Duodenal mucosa (tissue), 2 donors: ENCODE measurements around the gene TTC7B.
A peak's percentile ranks its signal among the peaks of the same experiment; 100 is the strongest.
"Not testable (repeated sequence)": the region's sequence is repeated elsewhere in the genome, so short reads cannot be mapped to it uniquely, and the experiment has no call there.

ENCODE experiments used
- H3K27ac ChIP-seq: one replicate; pipeline ENCODE4 v1.7.0; 2013; ENCODE audit warnings: low read depth, low read length
- H3K27me3 ChIP-seq, 2 donors: one replicate each; pipeline ENCODE4 v1.7.0; 2013; ENCODE audit warnings: low read length in 2 of 2, control low read depth in 1 of 2; ENCODE audit not compliant: insufficient read depth in 2 of 2, control insufficient read depth in 1 of 2
- H3K36me3 ChIP-seq, 2 donors: one replicate each; pipeline ENCODE4 v1.7.0; 2013; ENCODE audit warnings: low read length in 2 of 2, control low read depth in 1 of 2; ENCODE audit not compliant: insufficient read depth in 2 of 2, control insufficient read depth in 1 of 2
- H3K4me1 ChIP-seq, 2 donors: one replicate each; pipeline ENCODE4 v1.7.0; 2013; ENCODE audit warnings: low read length in 2 of 2, control low read depth in 1 of 2; ENCODE audit not compliant: insufficient read depth in 2 of 2, control insufficient read depth in 1 of 2
- H3K4me3 ChIP-seq, 2 donors: one replicate each; pipeline ENCODE4 v1.7.0; 2013; ENCODE audit warnings: low read length in 2 of 2, low read depth in 1 of 2
- H3K9ac ChIP-seq, 2 donors: one replicate each; pipeline ENCODE4 v1.7.0; 2013; ENCODE audit warnings: low read length in 2 of 2, low read depth in 1 of 2
- H3K9me3 ChIP-seq, 2 donors: one replicate each; pipeline ENCODE4 v1.7.0; 2013; ENCODE audit warnings: low read length in 2 of 2, control low read depth in 1 of 2; ENCODE audit not compliant: control insufficient read depth in 1 of 2

TTC7B gene

GRCh38 chr14:90815822-90816662, at the start of gene TTC7B:
TSS of gene TTC7B (minus strand) at chr14:90816430. CDS start at chr14:90816295, 135 bp downstream.
- Histone ChIP-seq H3K27me3 (no peaks in the 10 kb centered on the region), H3K9me3 (no peaks in the 10 kb centered on the region), H3K4me1 (peaks cover 6 to 20% of the 10 kb centered on the region in 2 donors), H3K4me3 (peak within 1 kb of the TSS; percentile 33 to 65), H3K27ac (no peak within 1 kb of the TSS), H3K9ac (peak within 1 kb of the TSS; percentile 25 to 41), H3K36me3 (no peaks in the 10 kb centered on the region)

DNA sequence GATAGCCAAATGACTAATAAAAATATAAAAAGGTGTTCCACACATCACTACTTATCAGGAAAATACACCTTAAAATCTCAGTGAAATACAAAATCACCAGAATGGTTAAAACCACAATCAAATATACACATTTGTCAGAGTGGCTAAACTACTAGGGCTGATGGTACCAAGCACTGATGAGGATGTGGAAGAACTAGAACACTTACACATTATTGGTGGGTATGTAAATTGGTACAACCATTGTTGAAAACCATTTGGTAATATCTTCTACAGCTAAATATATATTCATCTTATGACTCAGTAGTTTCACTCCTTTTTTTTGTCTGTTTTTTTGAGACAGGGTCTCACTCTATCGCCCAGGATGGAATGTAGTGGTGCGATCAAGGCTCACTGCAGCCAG, 48.5 kb upstream of the TTC7B start:
- Histone ChIP-seq H3K9ac (no peak overlapping the region), H3K9me3 (no peaks in the 10 kb centered on the region), H3K4me3 (no peak overlapping the region), H3K27me3 (no peaks in the 10 kb centered on the region), H3K27ac (no peak overlapping the region), H3K4me1 (no peaks in the 10 kb centered on the region), H3K36me3 (no peaks in the 10 kb centered on the region)

DNA sequence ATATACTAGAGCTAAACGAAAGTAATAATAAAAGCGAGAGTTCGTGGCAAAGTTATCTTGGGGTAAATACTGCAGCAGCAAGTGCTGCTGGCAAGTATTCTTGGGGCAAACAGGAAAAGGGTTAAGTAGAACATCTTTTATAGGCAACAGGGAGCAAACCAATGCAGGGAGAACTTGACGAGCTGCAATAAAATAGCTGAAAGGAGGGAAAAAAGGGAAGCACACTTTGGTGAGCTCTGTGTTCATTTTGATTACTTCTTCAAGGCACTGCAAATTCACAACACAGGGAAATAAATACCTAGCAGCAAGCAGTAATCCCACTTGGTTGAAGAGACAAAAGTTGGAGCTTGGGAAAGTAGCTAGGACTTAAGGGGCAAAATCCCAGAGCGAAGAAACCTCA, 42.3 kb upstream of the TTC7B start:
- no peak overlapping the region for H3K9ac ChIP-seq
- H3K4me1 ChIP-seq, result no peaks in the 10 kb centered on the region
- H3K27ac ChIP-seq, result no peak overlapping the region
- H3K4me3 ChIP-seq, result no peak overlapping the region
- no peaks in the 10 kb centered on the region for H3K36me3 ChIP-seq
- no peaks in the 10 kb centered on the region for H3K9me3 ChIP-seq
- no peaks in the 10 kb centered on the region for H3K27me3 ChIP-seq

GRCh38 chr14:90857866-90858265, 41.6 kb upstream of the TTC7B start:
- peak overlapping the region in 1 of 2 donors; percentile 5 for H3K4me3 ChIP-seq
- H3K27ac ChIP-seq, result no peak overlapping the region
- H3K27me3 ChIP-seq, result no peaks in the 10 kb centered on the region
- no peak overlapping the region for H3K9ac ChIP-seq
- H3K9me3 ChIP-seq, result no peaks in the 10 kb centered on the region
- no peaks in the 10 kb centered on the region for H3K36me3 ChIP-seq
- no peaks in the 10 kb centered on the region for H3K4me1 ChIP-seq

- H3K27me3 ChIP-seq, H3K4me3 ChIP-seq, H3K4me1 ChIP-seq, H3K9ac ChIP-seq, H3K36me3 ChIP-seq, H3K27ac ChIP-seq, H3K9me3 ChIP-seq: not testable (repeated sequence)
Observed at GRCh38 chr14:90856115-90856514, 39.9 kb upstream of the TTC7B start.

DNA sequence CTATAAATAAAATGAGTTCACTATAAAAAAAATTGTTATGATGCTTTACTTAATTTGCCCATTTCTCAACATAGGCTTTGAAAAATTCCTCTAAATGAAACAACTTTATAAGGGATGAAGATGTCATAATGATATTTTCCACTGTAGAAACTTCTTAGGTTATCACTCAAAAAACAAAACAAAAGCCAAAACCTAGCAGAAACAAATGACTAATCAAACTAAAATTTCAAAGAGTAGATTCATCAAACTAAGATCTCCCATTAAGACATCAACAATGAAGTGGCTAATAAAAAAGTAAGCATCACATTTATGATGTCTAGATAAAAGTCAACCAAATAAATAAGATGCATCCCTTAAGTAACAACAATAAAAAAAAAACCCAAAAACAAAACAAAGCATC, 36.9 kb upstream of the TTC7B start:
- H3K9me3 ChIP-seq, result no peaks in the 10 kb centered on the region
- no peaks in the 10 kb centered on the region for H3K4me1 ChIP-seq
- H3K36me3 ChIP-seq, result peaks cover 0 to 5% of the 10 kb centered on the region in 2 donors
- H3K9ac ChIP-seq, result no peak overlapping the region
- H3K27ac ChIP-seq, result no peak overlapping the region
- no peak overlapping the region for H3K4me3 ChIP-seq
- H3K27me3 ChIP-seq, result no peaks in the 10 kb centered on the region

DNA sequence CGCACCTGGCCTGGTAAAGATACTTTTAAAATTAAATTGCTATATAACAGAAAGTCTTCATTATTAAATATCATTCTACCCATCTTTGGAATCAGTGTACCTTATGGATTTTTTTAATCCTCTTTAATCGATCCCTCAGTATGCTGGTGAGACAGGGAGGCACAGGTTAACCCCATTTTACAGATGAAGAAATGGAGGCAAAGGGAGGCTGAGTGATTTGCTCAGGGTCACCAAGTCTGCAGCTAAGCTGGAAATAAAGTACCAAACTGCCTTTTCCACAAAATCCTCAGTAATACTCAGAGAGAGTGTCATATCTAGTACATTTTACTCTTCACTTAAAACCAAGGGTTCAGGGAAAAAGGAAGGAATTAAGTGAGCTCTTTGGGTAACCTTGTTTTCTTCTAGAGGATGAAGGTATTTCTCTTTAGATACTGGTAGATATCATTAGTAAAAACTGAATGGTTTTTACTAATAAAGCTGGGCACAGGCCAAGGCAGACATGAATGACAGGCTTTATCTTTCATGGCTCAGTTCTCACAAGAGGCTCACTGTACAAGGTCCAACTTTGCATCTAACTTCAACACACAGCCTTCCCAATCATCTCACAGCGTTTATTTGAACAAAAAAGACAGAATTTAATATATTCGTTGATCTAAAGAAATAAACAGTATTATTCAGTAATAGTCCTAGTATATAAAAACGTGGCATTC, 35.3 kb upstream of the TTC7B start:
- Histone ChIP-seq H3K9me3 (no peaks in the 10 kb centered on the region), H3K9ac (no peak overlapping the region), H3K27ac (no peak overlapping the region), H3K27me3 (no peaks in the 10 kb centered on the region), H3K4me1 (no peaks in the 10 kb centered on the region), H3K4me3 (no peak overlapping the region), H3K36me3 (peaks cover 0 to 5% of the 10 kb centered on the region in 2 donors)

DNA sequence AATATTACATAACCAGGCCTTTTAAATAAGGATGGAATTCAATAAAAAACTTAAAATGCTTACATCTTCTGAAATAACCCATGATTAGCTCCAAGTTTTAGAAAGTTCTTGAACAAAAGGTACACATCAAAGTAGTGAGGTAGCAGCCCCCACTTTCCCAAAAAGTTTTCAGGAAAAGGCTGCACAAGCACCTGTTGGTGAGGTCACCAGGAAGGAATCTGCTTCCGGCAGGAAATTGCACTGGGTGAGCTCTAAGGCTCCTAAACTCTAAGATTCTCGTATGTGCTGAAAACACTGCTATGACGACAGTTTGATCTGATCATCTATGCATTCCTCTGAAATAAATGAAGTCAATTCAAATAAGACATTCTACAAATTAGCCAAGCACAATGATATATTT, 34.3 kb upstream of the TTC7B start:
- H3K9me3 ChIP-seq, result no peaks in the 10 kb centered on the region
- H3K4me3 ChIP-seq, result no peak overlapping the region
- H3K4me1 ChIP-seq, result no peaks in the 10 kb centered on the region
- H3K27me3 ChIP-seq, result no peaks in the 10 kb centered on the region
- no peak overlapping the region for H3K27ac ChIP-seq
- H3K9ac ChIP-seq, result no peak overlapping the region
- peaks cover 0 to 5% of the 10 kb centered on the region in 2 donors for H3K36me3 ChIP-seq

DNA sequence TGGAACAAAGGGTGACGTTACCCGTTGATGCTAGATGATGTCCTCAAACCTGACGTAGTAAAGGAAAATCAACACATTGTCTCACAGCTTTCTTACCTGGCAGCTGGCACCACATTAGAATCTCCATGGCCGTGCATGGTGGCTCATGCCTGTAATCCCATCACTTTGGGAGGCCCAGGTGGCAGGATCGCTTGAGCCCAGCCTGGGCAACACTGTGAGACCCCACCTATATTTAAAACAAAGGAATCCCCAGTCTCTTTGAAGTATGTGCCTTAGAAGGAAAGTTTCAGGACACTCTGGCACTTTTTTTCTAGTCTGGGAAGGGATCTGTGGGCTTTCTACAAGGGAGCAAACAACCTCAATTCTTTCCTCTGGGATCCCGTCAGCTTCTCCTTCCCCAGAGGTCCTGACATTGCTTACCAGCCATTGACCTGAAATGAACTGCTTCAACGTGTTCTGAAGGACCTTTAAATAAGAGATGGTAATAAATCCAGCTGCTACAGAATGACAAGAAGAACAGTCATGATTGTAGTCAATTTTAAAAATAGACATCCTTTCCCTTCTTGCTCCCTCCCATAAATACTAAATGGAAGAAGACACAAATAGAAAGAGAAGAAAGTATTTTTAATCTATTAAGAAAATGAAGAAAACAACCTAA, 33.7 kb upstream of the TTC7B start:
- Histone ChIP-seq H3K27ac (no peak overlapping the region), H3K9ac (no peak overlapping the region), H3K9me3 (no peaks in the 10 kb centered on the region), H3K36me3 (peaks cover 0 to 5% of the 10 kb centered on the region in 2 donors), H3K27me3 (no peaks in the 10 kb centered on the region), H3K4me3 (no peak overlapping the region), H3K4me1 (no peaks in the 10 kb centered on the region)
